AG04450 (cell line): ENCODE results near the gene CDV3. TPM values are rescaled to one million over a fixed set of nuclear protein-coding genes. Genes with fewer than 3 reads are reported as not detected.

Source experiments
- CTCF ChIA-PET: fragments of 300-600, 350-600 bp; formaldehyde crosslinking; extraction: SDS; loops from one replicate; lab custom pipeline; 2022; ENCODE audit warnings: antibody characterized with exemption, inconsistent platforms; lab: Charles Lee
- POLR2A ChIA-PET: fragments of 350-600 bp; formaldehyde crosslinking; extraction: SDS; loops from one replicate; lab custom pipeline; 2021; ENCODE audit warnings: antibody characterized with exemption, inconsistent platforms; lab: Yijun Ruan, JAX
- DNase-seq: peaks from one replicate; pipeline ENCODE4 v3.0.0-alpha.2; 2011; ENCODE audit warnings: low read depth, low spot score
- H3K27ac ChIP-seq: one replicate; pipeline ENCODE4 v1.5.1; 2012; ENCODE audit warnings: low read depth, low read length, control low read depth
- H3K27me3 ChIP-seq: one replicate; pipeline ENCODE4 v1.6.0; 2012; ENCODE audit warnings: low read length; ENCODE audit not compliant: control insufficient read depth, insufficient read depth
- H3K4me3 ChIP-seq: 2 replicates; pipeline ENCODE4 v1.5.1; 2011; ENCODE audit warnings: mild to moderate bottlenecking, low read depth, low read length, control low read depth
- H3K9me3 ChIP-seq: 2 replicates; pipeline ENCODE4 v1.5.1; 2012; ENCODE audit warnings: low read length; ENCODE audit not compliant: control insufficient read depth, insufficient read depth
- polyA plus RNA-seq: library from polyadenylated mRNA; depleted of rRNA; stranded (reverse); fragments of >200 nt; gene quantifications from 2 replicates; pipeline ENCODE4 v1.2.3, GENCODE V29; 2011
- TF ChIP-seq, protein P1 (sequence below): IDR thresholded peaks from 2 replicates; pipeline ENCODE4 v1.5.1; 2011; ENCODE audit warnings: low read depth, low read length, control low read depth, inconsistent platforms

The CDV3 gene
- polyA plus RNA-seq, 1 experiment = 164 TPM

DNA sequence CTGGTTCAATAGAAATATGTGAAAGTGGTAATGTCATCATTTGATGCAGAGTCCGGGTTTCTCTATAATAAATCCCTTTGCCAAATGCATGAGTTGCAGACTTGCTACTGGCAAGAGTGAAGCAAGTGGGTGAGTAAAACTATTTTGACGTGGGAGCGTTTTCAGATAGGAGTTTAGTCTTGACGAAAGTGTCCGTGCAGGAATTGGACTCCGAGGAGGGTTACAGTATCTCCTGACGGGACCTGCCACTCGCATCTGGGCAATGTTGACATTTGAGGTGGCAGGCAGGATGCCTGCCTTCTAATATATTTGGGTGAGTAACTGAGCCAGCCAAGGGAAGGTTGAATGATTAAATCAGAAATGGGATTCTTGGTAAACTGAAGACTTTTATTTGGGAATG is 16.0 kb downstream of the CDV3 start:
- H3K9me3 ChIP-seq = no peaks in the 10 kb centered on the region
- DNase-seq = no peak
- H3K27me3 ChIP-seq = no peaks in the 10 kb centered on the region
- TF ChIP-seq, protein P1, sequence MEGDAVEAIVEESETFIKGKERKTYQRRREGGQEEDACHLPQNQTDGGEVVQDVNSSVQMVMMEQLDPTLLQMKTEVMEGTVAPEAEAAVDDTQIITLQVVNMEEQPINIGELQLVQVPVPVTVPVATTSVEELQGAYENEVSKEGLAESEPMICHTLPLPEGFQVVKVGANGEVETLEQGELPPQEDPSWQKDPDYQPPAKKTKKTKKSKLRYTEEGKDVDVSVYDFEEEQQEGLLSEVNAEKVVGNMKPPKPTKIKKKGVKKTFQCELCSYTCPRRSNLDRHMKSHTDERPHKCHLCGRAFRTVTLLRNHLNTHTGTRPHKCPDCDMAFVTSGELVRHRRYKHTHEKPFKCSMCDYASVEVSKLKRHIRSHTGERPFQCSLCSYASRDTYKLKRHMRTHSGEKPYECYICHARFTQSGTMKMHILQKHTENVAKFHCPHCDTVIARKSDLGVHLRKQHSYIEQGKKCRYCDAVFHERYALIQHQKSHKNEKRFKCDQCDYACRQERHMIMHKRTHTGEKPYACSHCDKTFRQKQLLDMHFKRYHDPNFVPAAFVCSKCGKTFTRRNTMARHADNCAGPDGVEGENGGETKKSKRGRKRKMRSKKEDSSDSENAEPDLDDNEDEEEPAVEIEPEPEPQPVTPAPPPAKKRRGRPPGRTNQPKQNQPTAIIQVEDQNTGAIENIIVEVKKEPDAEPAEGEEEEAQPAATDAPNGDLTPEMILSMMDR = no peak
- no peak overlapping the region for H3K27ac ChIP-seq
- ChIA-PET POLR2A (no interaction called here), CTCF (interaction anchor here (1.3 kb wide), 1 partner anchor 11 kb away, joined by 3 read pairs; no protein-coding TSS in a partner anchor)
- H3K4me3 ChIP-seq = no peak overlapping the region

DNA sequence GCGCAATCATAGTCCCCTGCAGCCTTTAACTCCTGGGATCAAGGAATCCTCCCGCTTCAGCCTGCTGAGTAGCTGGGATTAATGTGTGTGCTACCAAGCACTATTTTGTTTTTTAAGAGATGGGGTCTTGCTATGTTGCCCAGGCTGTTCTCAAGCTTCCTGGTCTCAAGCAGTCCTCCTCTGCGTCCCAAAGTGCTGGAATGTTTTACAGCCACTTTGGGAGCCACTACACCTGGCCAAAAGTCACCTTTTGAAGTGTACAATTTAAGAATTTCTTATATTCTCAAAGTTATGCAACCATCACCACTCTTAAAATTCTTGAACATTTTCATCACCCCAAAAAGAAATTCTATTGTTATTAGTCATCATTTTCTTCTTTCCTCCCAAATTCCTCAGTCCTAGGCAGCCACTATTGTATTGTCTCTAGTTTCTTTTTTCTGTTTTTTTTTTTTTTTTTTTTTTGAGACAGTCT is 17.8 kb downstream of the CDV3 start:
- Histone ChIP-seq H3K4me3 (no peak overlapping the region), H3K27me3 (no peaks in the 10 kb centered on the region), H3K9me3 (no peaks in the 10 kb centered on the region), H3K27ac (peak overlapping the region; percentile 25)
- CTCF ChIA-PET = interaction anchor here (1.5 kb wide), 1 partner anchor 13 kb away, joined by 7 read pairs; no protein-coding TSS in a partner anchor
- POLR2A ChIA-PET = interaction anchor here (0.6 to 1.1 kb wide), 2 partner anchors 13 to 20 kb away, joined by 3 to 4 read pairs; no protein-coding TSS in a partner anchor
- DNase-seq = no peak
- TF ChIP-seq, protein P1 = no peak

DNA sequence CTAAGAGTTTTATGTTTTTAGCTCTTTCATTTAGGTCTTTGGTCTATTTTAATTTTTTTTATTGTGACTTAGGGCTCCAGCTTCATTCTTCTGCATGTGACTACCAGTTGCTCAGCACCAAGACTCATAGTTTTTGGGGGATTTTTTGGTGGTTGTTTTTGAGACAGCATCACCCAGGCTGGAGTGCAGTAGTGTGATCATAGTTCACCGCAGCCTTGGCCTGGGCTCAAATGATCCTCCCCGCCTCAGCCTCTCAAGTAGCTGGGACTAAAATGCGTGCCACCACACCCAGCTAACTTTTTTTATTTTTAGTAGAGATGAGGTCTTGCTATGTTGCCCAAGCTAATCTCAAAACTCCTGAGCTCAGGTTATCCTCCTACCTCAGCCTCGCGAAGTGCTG is 19.4 kb downstream of the CDV3 start:
- Histone ChIP-seq H3K27ac (no peak overlapping the region), H3K9me3 (no peaks in the 10 kb centered on the region; the same call in 1 of the 2 replicates), H3K4me3 (no peak overlapping the region), H3K27me3 (no peaks in the 10 kb centered on the region)
- ChIA-PET CTCF (interaction anchor here (0.6 to 1.0 kb wide), 4 partner anchors 14 to 866 kb away, joined by 3 to 4 read pairs (median 4); no protein-coding TSS in a partner anchor), POLR2A (interaction anchor here (0.7 kb wide), 1 partner anchor 24 kb away, joined by 3 read pairs; no protein-coding TSS in a partner anchor)
- TF ChIP-seq, protein P1 = no peak
- no peak for DNase-seq

DNA sequence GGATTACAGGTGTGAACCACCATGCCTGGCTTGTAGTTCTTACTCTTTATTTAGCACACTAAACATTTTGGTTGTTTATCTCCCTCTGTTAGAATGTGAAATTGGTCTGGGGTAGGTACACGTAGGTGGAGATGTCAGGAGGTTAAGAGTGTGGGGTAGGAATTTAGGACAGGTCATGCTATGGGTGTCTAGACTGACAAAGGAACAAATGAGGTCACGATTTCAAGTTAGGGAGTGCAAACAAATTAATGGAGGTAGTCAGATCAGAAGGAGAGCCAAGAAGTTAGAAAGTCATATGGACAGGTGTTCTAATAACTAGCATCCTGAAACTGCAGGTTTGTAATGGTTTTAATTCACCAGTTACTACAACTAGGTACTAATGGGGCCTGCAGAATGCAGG is 19.8 kb downstream of the CDV3 start:
- Histone ChIP-seq H3K27me3 (no peaks in the 10 kb centered on the region), H3K4me3 (no peak overlapping the region), H3K9me3 (no peaks in the 10 kb centered on the region; the same call in 1 of the 2 replicates), H3K27ac (no peak overlapping the region)
- CTCF ChIA-PET = interaction anchor here (0.6 to 1.0 kb wide), 4 partner anchors 14 to 867 kb away, joined by 3 to 4 read pairs (median 4); no protein-coding TSS in a partner anchor
- POLR2A ChIA-PET = no interaction called here
- DNase-seq = no peak
- TF ChIP-seq, protein P1 = no peak

DNA sequence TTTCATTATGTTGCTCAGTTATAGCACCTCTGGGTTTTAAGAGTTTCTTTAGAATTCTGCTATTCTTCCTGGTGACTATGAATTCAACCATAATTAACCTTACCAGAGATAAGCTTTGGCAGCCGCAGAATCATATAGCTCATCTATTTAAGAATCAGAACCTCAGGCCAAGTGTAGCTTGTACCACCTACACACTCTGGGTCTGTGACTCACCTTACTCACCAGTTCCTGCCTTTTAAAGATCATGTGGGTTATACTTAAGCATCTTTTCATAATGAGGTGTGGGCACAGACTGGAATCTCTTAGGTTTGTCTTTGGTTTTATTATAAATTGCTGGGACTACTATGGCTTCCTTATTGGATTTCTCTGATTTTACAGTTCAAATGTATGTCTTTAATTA is 21.9 kb downstream of the CDV3 start:
- POLR2A ChIA-PET = interaction anchor here (1.3 kb wide), 1 partner anchor 22 kb away, joined by 3 read pairs; the partner anchor contains the start of gene CDV3
- H3K27ac ChIP-seq = no peak overlapping the region
- no peaks in the 10 kb centered on the region for H3K27me3 ChIP-seq
- H3K4me3 ChIP-seq = no peak overlapping the region
- no peaks in the 10 kb centered on the region; the same call in 1 of the 2 replicates for H3K9me3 ChIP-seq
- DNase-seq = no peak
- TF ChIP-seq, protein P1 = no peak
- CTCF ChIA-PET = interaction anchor here (1.0 to 1.2 kb wide), 3 partner anchors 16 to 869 kb away, joined by 3 to 5 read pairs (median 3); partner anchors contain the start of gene CDV3
